ENCODE data around the gene JARID2. TPM values are rescaled to one million over a fixed set of nuclear protein-coding genes. Genes with fewer than 3 reads are reported as not detected.
A peak's percentile ranks its signal among the peaks of the same experiment; 100 is the strongest.

Gene JARID2
- total and polyA plus RNA-seq, 2 of the 4 experiments (the other 2 are of a cell fraction), result 9.6 to 12.9 TPM

- H3K4me1 ChIP-seq (ENCODE audit: control insufficient read depth, insufficient read depth, low read length), result peaks cover 5% of the 10 kb centered on the region
- no peak for DNase-seq
These were observed 372 bp downstream of the JARID2 start for GRCh38 chr6:15246217-15246665.

More at GRCh38 chr6:15246217-15246665, 372 bp downstream of the JARID2 start:
- intact Hi-C loops (cut with micrococcal nuclease) (loop anchor here (1.0 to 10.0 kb wide), 4 partner anchors 145 to 504 kb away; no protein-coding TSS in a partner anchor), dilution Hi-C loops (cut with HindIII; ENCODE audit: low sequenced_read_pairs, unreplicated experiment) (no loop called here), in situ Hi-C loops (cut with MboI; ENCODE audit: low sequenced_read_pairs) (loop anchor here (10.0 kb wide), 1 partner anchor 1031 kb away; no protein-coding TSS in a partner anchor)
- peak overlapping the region; percentile 96 for H3K9ac ChIP-seq (ENCODE audit: low read depth, low read length)
- H3K9me1 ChIP-seq (ENCODE audit: insufficient read depth, low read length), result peaks cover 1% of the 10 kb centered on the region; the same call in 1 of the 2 replicates
- peak overlapping the region; percentile 39; the same call in 1 of the 2 replicates for H4K91ac ChIP-seq (ENCODE audit: insufficient read depth, low read depth, low read length)
- peak overlapping the region in 1 of 2 experiments; percentile 46; a peak in 2 of 4 replicates for H4K8ac ChIP-seq (ENCODE audit: low read depth in 2 of 2, low read length in 2 of 2)
- no peaks in the 10 kb centered on the region for H3K36me3 ChIP-seq (ENCODE audit: control insufficient read depth, insufficient read depth, low read length)
- no peak overlapping the region for H2BK20ac ChIP-seq (ENCODE audit: low read depth, low read length)
- H4K5ac ChIP-seq (ENCODE audit: low read depth, low read length), result peak overlapping the region; percentile 55; the same call in 1 of the 2 replicates
- H2BK120ac ChIP-seq (ENCODE audit: low read depth, low read length), result peak overlapping the region; percentile 56; the same call in 1 of the 2 replicates
- TF ChIP-seq MAFK (IDR thresholded peaks at IDR 0.05; ENCODE audit: low read depth, low read length), result no peak
- no peak for TF ChIP-seq CEBPB (IDR thresholded peaks at IDR 0.05; ENCODE audit: low read depth, low read length)
- TF ChIP-seq CHD1 (IDR thresholded peaks at IDR 0.05; ENCODE audit: low read depth, low read length), result peak; percentile 11; the same call in 1 of the 2 replicates
- TF ChIP-seq SMC3 (IDR thresholded peaks at IDR 0.05; ENCODE audit: low read depth, low read length), result no peak
- no peak for TF ChIP-seq ELK1 (IDR thresholded peaks at IDR 0.05; ENCODE audit: borderline replicate concordance, low read depth, low read length)
- no peak for TF ChIP-seq MXI1 (IDR thresholded peaks at IDR 0.05; ENCODE audit: borderline replicate concordance, low read depth, low read length)
- TF ChIP-seq CTCF (conservative IDR thresholded peaks at IDR 0.05; ENCODE audit: low read depth, low read length), result no peak
- no peak for TF ChIP-seq FOS (IDR thresholded peaks at IDR 0.05; ENCODE audit: low read depth, low read length)
- TF ChIP-seq POLR2A (IDR thresholded peaks at IDR 0.05; ENCODE audit: low read depth, low read length), result 0 out of 2 replicates have a peak, but pooled peaks have one; percentile 7
- no peak for TF ChIP-seq BHLHE40 (IDR thresholded peaks at IDR 0.05; ENCODE audit: low read depth, low read length)
- peak overlapping the region; percentile 80 for H3K14ac ChIP-seq (replicated peaks; ENCODE audit: low read depth, low read length)
- peak overlapping the region; percentile 67; the same call in 1 of the 2 replicates for H3K4ac ChIP-seq (ENCODE audit: low read depth, low read length)
- H3K23ac ChIP-seq (ENCODE audit: low read depth, low read length), result peak overlapping the region; percentile 89
- peaks cover 28% of the 10 kb centered on the region for H4K20me1 ChIP-seq (ENCODE audit: insufficient read depth, low read length)
- peak overlapping the region; percentile 87 for H2BK5ac ChIP-seq (ENCODE audit: low read depth, low read length, poor library complexity, severe bottlenecking)
- H3K27ac ChIP-seq (ENCODE audit: insufficient read depth, low read length), result peak overlapping the region; percentile 74; the same call in 1 of the 2 replicates
- ChIA-PET CTCF (no interaction called here), POLR2A (ENCODE audit: unreplicated experiment) (no interaction called here)
- no peaks in the 10 kb centered on the region for H3K9me3 ChIP-seq (ENCODE audit: control insufficient read depth, insufficient read depth, low read length)
- BruUV-seq (replicated peaks), result TSS peak; percentile 85
- H3K18ac ChIP-seq (ENCODE audit: low read depth, low read length), result peak overlapping the region; percentile 91; the same call in 1 of the 2 replicates
- H3K79me1 ChIP-seq (ENCODE audit: low read depth in 1 of 2, low read length in 2 of 2), result peaks cover 3 to 43% of the 10 kb centered on the region in 2 experiments; a peak in 2 of 4 replicates
- peak overlapping the region; percentile 21; the same call in 1 of the 3 replicates for H2BK15ac ChIP-seq (ENCODE audit: low read depth, low read length)
- H3K4me3 ChIP-seq (ENCODE audit: insufficient read depth, low read depth, low read length), result peak overlapping the region; percentile 69
- no peak overlapping the region for H2AK5ac ChIP-seq (ENCODE audit: low read depth, low read length)
- H3K27me3 ChIP-seq (ENCODE audit: control insufficient read depth, insufficient read depth, low read length), result no peaks in the 10 kb centered on the region
- H2AFZ ChIP-seq (replicated peaks; ENCODE audit: low read length, poor library complexity), result peak overlapping the region; percentile 74
- no peak for ATAC-seq (ENCODE audit: low read depth)
- peak overlapping the region; percentile 74 for H2AK9ac ChIP-seq (replicated peaks; ENCODE audit: low read depth, low read length, poor library complexity)
- peak overlapping the region; percentile 87 for H3K56ac ChIP-seq (ENCODE audit: extremely low read depth, insufficient read depth, low read length)
- peak overlapping the region; percentile 91; the same call in 1 of the 2 replicates for H3K4me2 ChIP-seq (ENCODE audit: low read depth, low read length)
- no CpG with 5 or more reads among the region's 10 CpGs for WGBS, 2 experiments (ENCODE audit: extremely low coverage in 2 of 2, insufficient read length in 1 of 2)
